K562 (cell line): ENCODE measurements around the gene ZNF627. TPM values are rescaled to one million over a fixed set of nuclear protein-coding genes. Genes with fewer than 3 reads are reported as not detected.
A peak's percentile ranks its signal among the peaks of the same experiment; 100 is the strongest.

Experiments used
- ATAC-seq: fragments of 200-7000 bp; cut with Tn5 transposase; 3 replicates; pipeline ENCODE4 v1.9.1; 2020; ENCODE audit warnings: moderate library complexity
- BruUV-seq: library from RNA; stranded (reverse); fragments of 400-500 nt; replicated peaks from 2 replicates; lab custom pipeline; 2021; lab: Mats Ljungman, UMichigan
- CTCF ChIA-PET: fragments of 300-600 bp; formaldehyde crosslinking; extraction: SDS; loops from one replicate; lab custom pipeline; 2021; ENCODE audit warnings: low intra/inter-chr PET ratio; lab: Yijun Ruan, JAX
- POLR2A ChIA-PET: fragments of 300-600, 350-650 bp; sonication (Branson Sonifier 250); formaldehyde crosslinking; extraction: SDS; loops from one replicate; lab custom pipeline; 2021; ENCODE audit warnings: antibody characterized with exemption, inconsistent platforms; lab: Yijun Ruan, JAX
- DNase-seq, 4 experiments: peaks; one replicate each; pipeline versions ENCODE4 v3.0.0 to v3.0.0-alpha.2; 2011 to 2018; ENCODE audit warnings: low spot score in 3 of 4, mixed read lengths in 3 of 4; ENCODE audit errors: extremely low read depth in 1 of 4
- FAIRE-seq: peaks from 2 replicates; lab custom pipeline; 2011; peaks lifted over from hg19 to GRCh38; lab: Jason Lieb, UNC
- H2AFZ ChIP-seq: 2 replicates; pipeline ENCODE4 v1.6.0; 2011; ENCODE audit warnings: low read depth, low read length, control low read depth, inconsistent platforms
- H3K27ac ChIP-seq: fragments of 200-600 bp; 3 replicates; pipeline ENCODE4 v1.8.0; 2011; ENCODE audit warnings: low read depth, mild to moderate bottlenecking, control low read depth, inconsistent platforms, low read length, moderate library complexity, mixed read lengths; ENCODE audit errors: extremely low read depth
- H3K27me3 ChIP-seq, 2 experiments: fragments of 300-600 bp in 1 of 2; 2 replicates in 1 of 2; 3 replicates in 1 of 2; pipeline versions ENCODE4 v1.6.0 to v1.8.0; 2011; ENCODE audit warnings: inconsistent platforms in 2 of 2, low read length in 2 of 2, mild to moderate bottlenecking in 1 of 2, mixed read lengths in 1 of 2, moderate library complexity in 1 of 2; ENCODE audit not compliant: control insufficient read depth in 2 of 2, insufficient read depth in 2 of 2
- H3K36me3 ChIP-seq: fragments of 300-600 bp; 3 replicates; pipeline ENCODE4 v1.8.0; 2011; ENCODE audit warnings: mild to moderate bottlenecking, low read length, inconsistent platforms; ENCODE audit not compliant: control insufficient read depth, insufficient read depth
- H3K4me1 ChIP-seq, 2 experiments: fragments of 200-600 bp in 1 of 2; replicated peaks in 1 of 2; 2 replicates in 1 of 2; 3 replicates in 1 of 2; pipeline versions ENCODE4 v1.5.1 to v1.8.0; 2011; ENCODE audit warnings: inconsistent platforms in 2 of 2, low read length in 2 of 2, mild to moderate bottlenecking in 1 of 2, mixed read lengths in 1 of 2, moderate library complexity in 1 of 2; ENCODE audit not compliant: control insufficient read depth in 2 of 2, insufficient read depth in 2 of 2
- H3K4me2 ChIP-seq: 2 replicates; pipeline ENCODE4 v1.6.1; 2011; ENCODE audit warnings: low read length, control low read depth, inconsistent platforms, mixed read lengths; ENCODE audit not compliant: insufficient read depth
- H3K4me3 ChIP-seq: fragments of 200-600 bp; sonication (generic), shearing (Covaris generic); 2 replicates; pipeline ENCODE4 v1.5.1; 2016; ENCODE audit warnings: control low read depth, inconsistent platforms
- H3K79me2 ChIP-seq: fragments of 200-600 bp; 3 replicates; pipeline ENCODE4 v1.8.0; 2011; ENCODE audit warnings: low read length, inconsistent platforms; ENCODE audit not compliant: control insufficient read depth, insufficient read depth
- H3K9ac ChIP-seq, 2 experiments: 2 replicates each; pipeline versions ENCODE4 v1.6.0 to v1.6.1; 2011; ENCODE audit warnings: low read depth in 2 of 2, low read length in 2 of 2, control low read depth in 1 of 2, inconsistent platforms in 1 of 2, mild to moderate bottlenecking in 1 of 2, mixed read lengths in 1 of 2; ENCODE audit not compliant: insufficient read depth in 1 of 2
- H3K9me1 ChIP-seq: one replicate; pipeline ENCODE4 v1.6.0; 2011; ENCODE audit warnings: inconsistent platforms, mild to moderate bottlenecking, low read length, moderate library complexity; ENCODE audit not compliant: control insufficient read depth, insufficient read depth
- H3K9me3 ChIP-seq: replicated peaks from 2 replicates; pipeline ENCODE4 v1.5.1; 2011; ENCODE audit warnings: low read depth, low read length, inconsistent platforms; ENCODE audit not compliant: control insufficient read depth, insufficient read depth
- H4K20me1 ChIP-seq: replicated peaks from 2 replicates; pipeline ENCODE4 v1.6.1; 2011; ENCODE audit warnings: low read length, inconsistent platforms, mixed read lengths; ENCODE audit not compliant: control insufficient read depth, insufficient read depth
- BMI1 ChIP-seq: fragments of 150-350 bp; IDR thresholded peaks from 2 replicates; pipeline ENCODE4 v1.6.1; 2014; ENCODE audit warnings: low read length
- CEBPG ChIP-seq, 3 experiments: fragments of 200-800 bp in 1 of 3; sonication (Bioruptor generic) in 1 of 3; sonication (generic) in 1 of 3; formaldehyde crosslinking in 1 of 3; IDR thresholded peaks in 2 of 3; conservative IDR thresholded peaks in 1 of 3; 2 replicates each; pipeline versions ENCODE4 v1.6.1 to v1.8.0; 2016 to 2022; ENCODE audit warnings: missing compliant biosample characterization in 2 of 3, missing genetic modification characterization in 2 of 3, mild to moderate bottlenecking in 1 of 3, missing genetic modification reagents in 1 of 3
- CXXC5 ChIP-seq: fragments of 250-450 bp; sonication (Bioruptor Pico); IDR thresholded peaks from 2 replicates; pipeline ENCODE4 v1.8.0; 2022; ENCODE audit warnings: inconsistent platforms, mild to moderate bottlenecking, moderate library complexity
- DNMT1 ChIP-seq: fragments of 450-650 bp; IDR thresholded peaks from 2 replicates; pipeline ENCODE4 v1.6.1; 2016; ENCODE audit warnings: antibody characterized with exemption, mild to moderate bottlenecking
- ESRRA ChIP-seq: fragments of 450-650 bp; IDR thresholded peaks from 2 replicates; pipeline ENCODE4 v1.6.1; 2014; ENCODE audit warnings: low read depth, mild to moderate bottlenecking, moderate library complexity, borderline replicate concordance
- LEF1 ChIP-seq: fragments of 450-650 bp; IDR thresholded peaks from 2 replicates; pipeline ENCODE4 v1.6.1; 2016; ENCODE audit warnings: mild to moderate bottlenecking
- NCOR1 ChIP-seq: fragments of 450-650 bp; IDR thresholded peaks from 2 replicates; pipeline ENCODE4 v1.6.1; 2016; ENCODE audit warnings: mild to moderate bottlenecking, moderate library complexity
- PHF21A ChIP-seq: fragments of 450-650 bp; IDR thresholded peaks from 2 replicates; pipeline ENCODE4 v1.6.1; 2017; ENCODE audit warnings: low read depth, borderline replicate concordance
- PKNOX1 ChIP-seq: fragments of 450-650 bp; IDR thresholded peaks from 2 replicates; pipeline ENCODE4 v1.6.1; 2016
- PYGO2 ChIP-seq: fragments of 450-650 bp; IDR thresholded peaks from 2 replicates; pipeline ENCODE4 v1.6.1; 2016; ENCODE audit warnings: mild to moderate bottlenecking, missing genetic modification characterization, moderate library complexity, missing compliant biosample characterization
- SAFB ChIP-seq: fragments of 200-400 bp; formaldehyde crosslinking; IDR thresholded peaks from 2 replicates; pipeline ENCODE4 v1.6.1; 2017; ENCODE audit warnings: low read depth, low read length, borderline replicate concordance
- SMAD4 ChIP-seq: fragments of 250-450 bp; sonication (Bioruptor Pico); conservative IDR thresholded peaks from 2 replicates; pipeline ENCODE4 v1.8.0; 2021; ENCODE audit warnings: inconsistent platforms, mild to moderate bottlenecking, moderate library complexity
- SMC3 ChIP-seq: conservative IDR thresholded peaks from 2 replicates; pipeline ENCODE4 v1.6.1; 2011; ENCODE audit warnings: low read depth, low read length, improper control_type of control experiment; ENCODE audit not compliant: insufficient read depth
- SPI1 ChIP-seq: IDR thresholded peaks from 2 replicates; pipeline ENCODE4 v1.6.1; 2011; ENCODE audit warnings: low read depth, low read length, control low read depth, borderline replicate concordance
- TFE3 ChIP-seq: fragments of 450-650 bp; formaldehyde crosslinking; IDR thresholded peaks from 2 replicates; pipeline ENCODE4 v1.4.0; 2020; ENCODE audit warnings: mild to moderate bottlenecking, mixed read lengths
- THRB ChIP-seq: fragments of 450-650 bp; formaldehyde crosslinking; conservative IDR thresholded peaks from 2 replicates; pipeline ENCODE4 v1.4.0; 2022; ENCODE audit warnings: mild to moderate bottlenecking, missing genetic modification characterization
- ZNF124 ChIP-seq: sonication (generic); formaldehyde crosslinking; IDR thresholded peaks from 2 replicates; pipeline ENCODE4 v1.8.1; 2022; ENCODE audit warnings: missing genetic modification reagents
- WGBS: fragments of 100-300 bp; shearing (Covaris generic); methylation state at CpG from one replicate; pipeline ENCODE4 v1.1.6; 2016; ENCODE audit warnings: low coverage, mixed read lengths; ENCODE audit not compliant: insufficient coverage; ENCODE audit errors: missing lambda C conversion rate; 5-methylcytosine and 5-hydroxymethylcytosine counted together
- in situ Hi-C: fragments of 300-500 bp; cut with MboI; formaldehyde crosslinking; loops from 4 replicates; pipeline ENCODE4 v1.15.0; 2018; ENCODE audit warnings: inconsistent platforms, mixed read lengths
- intact Hi-C: fragments of 100-400 bp; cut with micrococcal nuclease; formaldehyde crosslinking; loops from 2 replicates; pipeline ENCODE4 v1.14.2; 2022
- polyA plus RNA-seq, 8 experiments: library from polyadenylated mRNA; depleted of rRNA in 4 of 8; stranded (reverse) in 5 of 8; unstranded in 3 of 8; fragments of >200 nt; fragmentation: Nextera tagmentation in 2 of 8; fragmentation: Illumina TruSeq in 1 of 8; extraction: Ambion mirVana in 2 of 8; extraction: Trizol in 1 of 8; gene quantifications; 2 replicates each; pipeline versions ENCODE4 v1.2.1 to v1.2.3, GENCODE V29; 2011 to 2014; ENCODE audit warnings: inconsistent platforms in 1 of 8, missing spikeins in 1 of 8
- total RNA-seq, 7 experiments: library from RNA; depleted of rRNA in 6 of 7; stranded (reverse); fragments of >200 nt in 6 of 7; fragmentation: Illumina TruSeq in 2 of 7; extraction: Trizol in 2 of 7; gene quantifications; 2 replicates each; pipeline versions ENCODE4 v1.2.1 to v1.2.3, GENCODE V29; 2011 to 2021; ENCODE audit warnings: low replicate concordance in 1 of 7

Gene ZNF627
- total and polyA plus RNA-seq, 9 of the 15 experiments (the other 6 are each of a cell fraction or from before 2014, with no cell fraction given) = 6.4 to 19.9 (median 10.6) TPM

GRCh38 chr19:11578258-11579142, 18.8 kb upstream of the ZNF627 start (continued):
- TF ChIP-seq SAFB (no peak), TFE3 (CRISPR knock-in tag) (peak; percentile 22; the same call in 1 of the 2 replicates), ESRRA (peak; percentile 89; the same call in 1 of the 2 replicates), CXXC5 (CRISPR knock-in tag) (peak; percentile 94), PKNOX1 (0 out of 2 replicates have a peak, but pooled peaks have one; percentile 16)

GRCh38 chr19:11580116-11580515, 17.2 kb upstream of the ZNF627 start:
- intact Hi-C loops (no loop called here), in situ Hi-C loops (no loop called here)
- Histone ChIP-seq H3K36me3 (no peaks in the 10 kb centered on the region), H3K4me3 (no peak overlapping the region), H3K9me1 (no peaks in the 10 kb centered on the region), H3K4me1 (peaks cover 45 to 68% of the 10 kb centered on the region in 2 experiments), H3K27ac (no peak overlapping the region), H3K79me2 (no peaks in the 10 kb centered on the region), H3K4me2 (no peak overlapping the region), H3K9me3 (no peaks in the 10 kb centered on the region), H3K27me3 (no peaks in the 10 kb centered on the region), H3K9ac (no peak overlapping the region), H2AFZ (no peak overlapping the region), H4K20me1 (no peaks in the 10 kb centered on the region)
- BruUV-seq = no TSS peak
- WGBS = 80% methylated on average over 4 of the region's 4 CpGs
- FAIRE-seq (no peak), ATAC-seq (no peak), DNase-seq (no peak)
- ChIA-PET POLR2A (interaction anchor here (0.7 to 1.6 kb wide), 4 partner anchors 10 to 1459 kb away, joined by 3 to 5 read pairs (median 4); no protein-coding TSS in a partner anchor), CTCF (no interaction called here)
- no peak for TF ChIP-seq ZNF124 (CRISPR knock-in tag)
- no peak for TF ChIP-seq SMC3
- TF ChIP-seq LEF1 = no peak
- no peak for TF ChIP-seq PHF21A
- TF ChIP-seq PYGO2 (tag) = no peak
- TF ChIP-seq CEBPG (CRISPR knock-in tag; IDR thresholded peaks at IDR 0.05) = no peak
- no peak for TF ChIP-seq CEBPG (tag; conservative IDR thresholded peaks at IDR 0.05 in 1 of 2, IDR thresholded peaks at IDR 0.05 in 1 of 2)
- no peak for TF ChIP-seq BMI1
- TF ChIP-seq DNMT1 = no peak
- no peak for TF ChIP-seq THRB (CRISPR knock-in tag)
- TF ChIP-seq NCOR1 = no peak
- TF ChIP-seq SPI1 = no peak
- no peak for TF ChIP-seq SMAD4
